Caki2 (cell line): Measurements from ENCODE around the gene TFPI2. TPM values are rescaled to one million over a fixed set of nuclear protein-coding genes. Genes with fewer than 3 reads are reported as not detected.
"Not testable (repeated sequence)": the region's sequence is repeated elsewhere in the genome, so short reads cannot be mapped to it uniquely, and the experiment has no call there.

Experiments used
- DNase-seq: peaks from one replicate; pipeline ENCODE4 v3.0.0-alpha.2; 2015; ENCODE audit warnings: low read depth
- in situ Hi-C: cut with HindIII; loops from 2 replicates; pipeline ENCODE4 v1.10.0; 2016; ENCODE audit warnings: low sequenced_read_pairs, low pct_unique_long_range_greater_than_20kb, mixed read lengths
- total RNA-seq: library from RNA; depleted of rRNA; stranded (reverse); fragments of >200 nt; shearing (Covaris generic); gene quantifications from 2 replicates; pipeline ENCODE4 v1.2.3, GENCODE V29; 2014; ENCODE audit warnings: low replicate concordance

The TFPI2 gene
- total RNA-seq, 1 experiment from 2014 or later: 189 TPM

- in situ Hi-C loops, DNase-seq: not testable (repeated sequence)
Measured at GRCh38 chr7:93911661-93912060, 21.1 kb upstream of the TFPI2 start.

- DNase-seq, in situ Hi-C loops: not testable (repeated sequence)
Measured at GRCh38 chr7:93911242-93911641, 20.7 kb upstream of the TFPI2 start.

- DNase-seq: no peak
- in situ Hi-C loops: no loop called here
Measured at GRCh38 chr7:93910076-93910994, 19.8 kb upstream of the TFPI2 start.

- no peak for DNase-seq
- in situ Hi-C loops: no loop called here
Measured at GRCh38 chr7:93906267-93906666, 15.7 kb upstream of the TFPI2 start, which contains the start of gene GNGT1. Gene GNGT1, plus strand, starts transcription at chr7:93906567. Its CDS starts 180 bp downstream, at chr7:93906747.

- in situ Hi-C loops: no loop called here
- DNase-seq: no peak
Measured at GRCh38 chr7:93902777-93903423, 12.3 kb upstream of the TFPI2 start.

- in situ Hi-C loops: no loop called here
- peak; percentile 56 for DNase-seq
Measured at GRCh38 chr7:93897680-93898079, 7.1 kb upstream of the TFPI2 start.

- no peak for DNase-seq
- in situ Hi-C loops: no loop called here
Measured at GRCh38 chr7:93895859-93896600, 5.5 kb upstream of the TFPI2 start.

- in situ Hi-C loops: no loop called here
- no peak for DNase-seq
Measured at GRCh38 chr7:93894966-93895640, 4.5 kb upstream of the TFPI2 start.

GRCh38 chr7:93894426-93894825, 3.9 kb upstream of the TFPI2 start:
- in situ Hi-C loops: no loop called here
- no peak for DNase-seq

- DNase-seq: peak; percentile 69
- in situ Hi-C loops: no loop called here
Measured at GRCh38 chr7:93890041-93890463, 501 bp downstream of the TFPI2 start.

GRCh38 chr7:93889261-93889660, 1.3 kb downstream of the TFPI2 start:
- DNase-seq: peak; percentile 28
- in situ Hi-C loops: no loop called here

GRCh38 chr7:93884541-93884940, 6.0 kb downstream of the TFPI2 start:
- DNase-seq: no peak
- in situ Hi-C loops: no loop called here

- DNase-seq: no peak
- in situ Hi-C loops: no loop called here
Measured at GRCh38 chr7:93883917-93884345, 6.6 kb downstream of the TFPI2 start.

GRCh38 chr7:93883078-93883916, 7.3 kb downstream of the TFPI2 start:
- DNase-seq: no peak
- in situ Hi-C loops: no loop called here

GRCh38 chr7:93882468-93882867, 8.1 kb downstream of the TFPI2 start:
- no peak for DNase-seq
- in situ Hi-C loops: no loop called here

- no peak for DNase-seq
- in situ Hi-C loops: no loop called here
Measured at GRCh38 chr7:93879356-93879755, 11.2 kb downstream of the TFPI2 start.

GRCh38 chr7:93877742-93878141, 12.8 kb downstream of the TFPI2 start:
- DNase-seq: no peak
- in situ Hi-C loops: no loop called here
